Trophoblast cell (in vitro differentiated cells and primary cell): ENCODE measurements around the gene IQSEC1.

ENCODE experiments used
- DNase-seq, 2 donors: peaks; one replicate each; pipeline ENCODE4 v3.0.0-alpha.2; 2016
- H2AFZ ChIP-seq: 2 replicates; pipeline ENCODE4 v1.6.1; 2013; ENCODE audit warnings: low read length, moderate library complexity, mild to moderate bottlenecking; ENCODE audit not compliant: insufficient read depth, poor library complexity
- H2AK5ac ChIP-seq: 2 replicates; pipeline ENCODE4 v1.6.1; 2013; ENCODE audit warnings: mild to moderate bottlenecking, low read length
- H2BK120ac ChIP-seq: 2 replicates; pipeline ENCODE4 v1.6.1; 2013; ENCODE audit warnings: low read length, mild to moderate bottlenecking, moderate library complexity; ENCODE audit not compliant: insufficient read depth, poor library complexity
- H2BK12ac ChIP-seq: 2 replicates; pipeline ENCODE4 v1.6.1; 2013; ENCODE audit warnings: mild to moderate bottlenecking, low read length, moderate library complexity
- H2BK5ac ChIP-seq: 2 replicates; pipeline ENCODE4 v1.6.1; 2013; ENCODE audit warnings: low read length, low read depth, moderate library complexity, mild to moderate bottlenecking; ENCODE audit not compliant: poor library complexity
- H3K14ac ChIP-seq: 2 replicates; pipeline ENCODE4 v1.6.1; 2013; ENCODE audit warnings: mild to moderate bottlenecking, low read length
- H3K18ac ChIP-seq: 2 replicates; pipeline ENCODE4 v1.6.1; 2013; ENCODE audit warnings: mild to moderate bottlenecking, low read length
- H3K23ac ChIP-seq: 2 replicates; pipeline ENCODE4 v1.6.1; 2013; ENCODE audit warnings: low read length
- H3K27ac ChIP-seq: 2 replicates; pipeline ENCODE4 v1.5.1; 2013; ENCODE audit warnings: low read depth, mild to moderate bottlenecking, inconsistent platforms, low read length, moderate library complexity
- H3K27me3 ChIP-seq: 2 replicates; pipeline ENCODE4 v1.6.1; 2013; ENCODE audit warnings: inconsistent platforms, mild to moderate bottlenecking, low read length, moderate library complexity; ENCODE audit not compliant: insufficient read depth
- H3K36me3 ChIP-seq, 2 experiments: 1 replicate in 1 of 2; 2 replicates in 1 of 2; pipeline ENCODE4 v1.6.1; 2013; ENCODE audit warnings: low read length in 2 of 2, mild to moderate bottlenecking in 2 of 2, moderate library complexity in 1 of 2; ENCODE audit not compliant: insufficient read depth in 2 of 2, control insufficient read depth in 1 of 2
- H3K4ac ChIP-seq: 2 replicates; pipeline ENCODE4 v1.6.1; 2013; ENCODE audit warnings: low read depth, mild to moderate bottlenecking, low read length, moderate library complexity
- H3K4me1 ChIP-seq, 2 experiments: 1 replicate in 1 of 2; 2 replicates in 1 of 2; pipeline ENCODE4 v1.6.1; 2013; ENCODE audit warnings: low read length in 2 of 2, mild to moderate bottlenecking in 2 of 2, moderate library complexity in 1 of 2; ENCODE audit not compliant: insufficient read depth in 2 of 2, control insufficient read depth in 1 of 2
- H3K4me2 ChIP-seq: 2 replicates; pipeline ENCODE4 v1.6.1; 2013; ENCODE audit warnings: inconsistent platforms, mild to moderate bottlenecking, low read length, moderate library complexity
- H3K4me3 ChIP-seq: 2 replicates; pipeline ENCODE4 v1.5.1; 2013; ENCODE audit warnings: mild to moderate bottlenecking, low read depth, low read length, inconsistent platforms
- H3K79me1 ChIP-seq: one replicate; pipeline ENCODE4 v1.6.1; 2013; ENCODE audit warnings: low read length
- H3K79me2 ChIP-seq: 2 replicates; pipeline ENCODE4 v1.6.1; 2013; ENCODE audit warnings: low read length, mild to moderate bottlenecking; ENCODE audit not compliant: control insufficient read depth, insufficient read depth, poor library complexity
- H3K9ac ChIP-seq: 2 replicates; pipeline ENCODE4 v1.6.1; 2013; ENCODE audit warnings: mild to moderate bottlenecking, low read length
- H3K9me3 ChIP-seq: 2 replicates; pipeline ENCODE4 v1.6.1; 2013; ENCODE audit warnings: low read depth, mild to moderate bottlenecking, control low read depth, inconsistent platforms, low read length; ENCODE audit not compliant: insufficient read depth
- H4K12ac ChIP-seq: 2 replicates; pipeline ENCODE4 v1.6.1; 2013; ENCODE audit warnings: low read depth, mild to moderate bottlenecking, low read length, moderate library complexity
- H4K8ac ChIP-seq: 2 replicates; pipeline ENCODE4 v1.6.1; 2013; ENCODE audit warnings: low read depth, mild to moderate bottlenecking, low read length, moderate library complexity
- H4K91ac ChIP-seq: one replicate; pipeline ENCODE4 v1.6.1; 2013; ENCODE audit warnings: low read depth, mild to moderate bottlenecking, low read length, moderate library complexity
- WGBS: extraction: QIAGEN DNeasy Blood & Tissue Kit; methylation state at CpG from one replicate; pipeline ENCODE4 v1.1.7; 2013; ENCODE audit warnings: missing lambda C conversion rate; ENCODE audit not compliant: insufficient read length, insufficient coverage; ENCODE audit errors: extremely low coverage; 5-methylcytosine and 5-hydroxymethylcytosine counted together

The IQSEC1 gene

GRCh38 chr3:12974819-12975218, 98.4 kb downstream of the IQSEC1 start:
- WGBS, result no CpG with 5 or more reads among the region's 6 CpGs
- H2BK120ac ChIP-seq, result no peak overlapping the region
- H3K9ac ChIP-seq, result no peak overlapping the region
- H3K23ac ChIP-seq, result no peak overlapping the region
- no peak overlapping the region for H3K14ac ChIP-seq
- no peaks in the 10 kb centered on the region for H3K79me2 ChIP-seq
- H2BK5ac ChIP-seq, result no peak overlapping the region
- H4K8ac ChIP-seq, result no peak overlapping the region
- H3K9me3 ChIP-seq, result no peaks in the 10 kb centered on the region
- H2BK12ac ChIP-seq, result no peak overlapping the region
- H3K36me3 ChIP-seq, result peaks cover 0 to 6% of the 10 kb centered on the region in 2 experiments
- no peak overlapping the region for H3K4me2 ChIP-seq
- H2AK5ac ChIP-seq, result no peak overlapping the region
- H3K27me3 ChIP-seq, result no peaks in the 10 kb centered on the region
- no peak overlapping the region for H3K4ac ChIP-seq
- no peak overlapping the region for H3K27ac ChIP-seq
- no peaks in the 10 kb centered on the region for H3K79me1 ChIP-seq
- H3K4me1 ChIP-seq, result peaks cover 0 to 2% of the 10 kb centered on the region in 2 experiments
- H4K12ac ChIP-seq, result no peak overlapping the region
- no peak overlapping the region for H3K18ac ChIP-seq
- H4K91ac ChIP-seq, result no peak overlapping the region
- H3K4me3 ChIP-seq, result no peak overlapping the region
- no peak for DNase-seq
- no peak overlapping the region for H2AFZ ChIP-seq

DNA sequence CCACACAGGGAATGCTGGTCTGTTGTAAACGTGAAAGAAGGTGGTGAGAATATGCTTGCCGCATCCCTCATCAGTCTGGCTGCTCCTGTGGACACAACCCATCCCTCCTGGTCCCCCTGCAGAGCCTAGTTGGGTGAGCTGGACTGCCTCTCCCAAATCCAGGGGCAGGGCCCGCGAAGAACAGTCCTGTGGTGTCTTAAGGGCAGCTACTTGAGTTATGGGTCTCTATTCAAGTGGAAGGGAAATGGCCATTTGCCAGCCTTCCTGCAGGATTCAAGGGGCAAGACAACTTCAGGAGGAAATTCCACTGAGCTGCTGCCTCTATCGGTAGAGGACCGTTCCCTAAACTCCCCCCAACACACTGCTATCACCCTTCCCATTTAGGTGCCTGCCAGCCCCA, 98.9 kb downstream of the IQSEC1 start:
- Histone ChIP-seq H3K9ac (no peak overlapping the region), H3K4ac (no peak overlapping the region), H2AFZ (no peak overlapping the region), H3K14ac (no peak overlapping the region), H2BK5ac (no peak overlapping the region), H3K27me3 (no peaks in the 10 kb centered on the region), H2BK12ac (no peak overlapping the region), H3K79me2 (no peaks in the 10 kb centered on the region), H3K4me1 (no peaks in the 10 kb centered on the region), H2AK5ac (no peak overlapping the region), H3K79me1 (no peaks in the 10 kb centered on the region), H4K8ac (no peak overlapping the region), H3K4me2 (no peak overlapping the region), H3K9me3 (no peaks in the 10 kb centered on the region), H4K12ac (no peak overlapping the region), H3K18ac (no peak overlapping the region), H3K23ac (no peak overlapping the region), H4K91ac (no peak overlapping the region), H3K4me3 (no peak overlapping the region), H3K27ac (no peak overlapping the region), H2BK120ac (no peak overlapping the region), H3K36me3 (peaks cover 0 to 3% of the 10 kb centered on the region in 2 experiments)
- DNase-seq, result no peak
- no CpG with 5 or more reads among the region's 6 CpGs for WGBS

DNA sequence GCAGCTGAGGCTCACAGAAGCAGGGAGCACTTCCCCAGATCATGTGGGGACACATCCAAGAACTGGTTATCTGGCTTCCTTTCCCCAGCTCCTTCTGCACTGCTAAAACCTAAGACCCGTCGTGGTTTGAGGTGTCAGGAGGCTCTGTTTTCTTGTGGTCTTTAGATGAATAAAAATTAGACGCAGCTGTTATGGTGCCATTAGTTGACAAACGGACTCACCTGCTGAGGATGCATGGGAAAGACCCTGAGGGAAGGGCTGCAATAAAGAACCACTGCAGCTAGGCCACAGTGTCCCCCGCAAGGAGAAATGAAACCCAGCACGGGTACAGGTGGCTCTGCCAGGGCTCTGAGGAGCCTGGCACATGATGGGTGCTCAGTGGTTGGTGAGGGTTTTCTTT, 99.4 kb downstream of the IQSEC1 start:
- no peak overlapping the region for H3K23ac ChIP-seq
- no peak overlapping the region for H3K9ac ChIP-seq
- H3K4me2 ChIP-seq, result no peak overlapping the region
- H3K4me3 ChIP-seq, result no peak overlapping the region
- no peak overlapping the region for H4K12ac ChIP-seq
- no peak overlapping the region for H3K18ac ChIP-seq
- no peaks in the 10 kb centered on the region for H3K9me3 ChIP-seq
- H3K79me2 ChIP-seq, result no peaks in the 10 kb centered on the region
- peaks cover 0 to 3% of the 10 kb centered on the region in 2 experiments for H3K36me3 ChIP-seq
- H3K79me1 ChIP-seq, result no peaks in the 10 kb centered on the region
- H3K27ac ChIP-seq, result no peak overlapping the region
- no peaks in the 10 kb centered on the region for H3K27me3 ChIP-seq
- no peak overlapping the region for H3K4ac ChIP-seq
- no peaks in the 10 kb centered on the region for H3K4me1 ChIP-seq
- H2BK120ac ChIP-seq, result no peak overlapping the region
- no peak overlapping the region for H3K14ac ChIP-seq
- no peak overlapping the region for H4K8ac ChIP-seq
- H4K91ac ChIP-seq, result no peak overlapping the region
- H2AFZ ChIP-seq, result no peak overlapping the region
- WGBS, result no CpG with 5 or more reads among the region's 6 CpGs
- H2AK5ac ChIP-seq, result no peak overlapping the region
- H2BK12ac ChIP-seq, result no peak overlapping the region
- H2BK5ac ChIP-seq, result no peak overlapping the region
- no peak for DNase-seq

DNA sequence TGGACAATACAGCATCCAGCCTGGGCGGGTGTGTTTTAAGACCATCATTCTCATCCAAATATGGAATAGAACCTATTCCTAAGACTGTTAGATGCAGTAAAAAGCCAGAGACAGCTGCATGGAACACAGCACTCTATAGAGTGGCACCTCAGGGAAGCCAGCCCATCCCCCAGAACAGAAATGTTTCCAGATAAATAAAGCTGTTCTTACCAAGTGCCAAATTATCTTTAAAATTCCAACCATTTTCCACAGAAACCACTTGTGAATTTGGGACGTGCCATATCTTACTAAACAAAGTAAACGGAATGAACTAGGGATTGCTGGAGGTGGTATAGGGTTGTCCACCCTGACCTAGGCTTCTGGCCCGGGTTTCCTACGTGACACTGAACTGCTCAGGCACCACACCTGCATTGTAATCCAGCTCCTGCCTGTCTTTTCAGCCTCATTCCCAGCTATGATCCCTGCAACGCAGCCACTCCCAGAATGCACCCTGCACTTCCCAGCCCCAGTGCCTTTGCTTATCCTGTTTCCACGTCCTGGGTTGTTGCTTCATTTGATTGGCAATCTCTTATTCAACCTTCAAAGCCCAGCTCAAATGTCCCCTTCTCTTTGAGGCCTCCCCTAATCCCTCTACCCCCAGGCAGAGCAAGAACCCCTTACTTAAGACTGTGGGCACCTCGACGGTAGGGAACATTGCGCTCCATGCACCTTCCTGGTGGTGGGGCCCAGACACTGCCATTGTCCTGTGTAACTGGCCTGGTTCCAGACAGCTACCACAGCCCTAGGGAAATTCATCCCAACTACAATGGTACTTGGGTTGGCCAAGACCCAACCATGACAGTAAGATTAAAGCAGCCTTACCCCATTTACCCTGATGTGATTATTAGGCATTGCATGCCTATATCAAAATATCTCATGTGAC, 100.2 kb downstream of the IQSEC1 start:
- Histone ChIP-seq H4K91ac (no peak overlapping the region), H3K4me2 (no peak overlapping the region), H3K4me3 (no peak overlapping the region), H3K4ac (no peak overlapping the region), H2BK12ac (no peak overlapping the region), H3K9me3 (no peaks in the 10 kb centered on the region), H2AFZ (no peak overlapping the region), H4K8ac (no peak overlapping the region), H3K14ac (no peak overlapping the region), H3K27me3 (no peaks in the 10 kb centered on the region), H3K36me3 (peaks cover 0 to 3% of the 10 kb centered on the region in 2 experiments), H3K79me1 (no peaks in the 10 kb centered on the region), H2AK5ac (no peak overlapping the region), H2BK5ac (no peak overlapping the region), H3K27ac (no peak overlapping the region), H3K79me2 (peaks cover under 1% of the 10 kb centered on the region), H4K12ac (no peak overlapping the region), H3K9ac (no peak overlapping the region), H3K18ac (no peak overlapping the region), H3K23ac (no peak overlapping the region), H2BK120ac (no peak overlapping the region), H3K4me1 (peaks cover 0 to under 1% of the 10 kb centered on the region in 2 experiments)
- WGBS, result no CpG with 5 or more reads among the region's 10 CpGs
- DNase-seq, result peak; percentile 60 to 68
